ENCODE data around the gene SPAG9. TPM values are rescaled to one million over a fixed set of nuclear protein-coding genes. Genes with fewer than 3 reads are reported as not detected.
A peak's percentile ranks its signal among the peaks of the same experiment; 100 is the strongest.

SPAG9 gene
- total and polyA plus RNA-seq, 2 of the 8 experiments (the other 6 are each of a cell fraction or from before 2014, with no cell fraction given): 9.8 to 63.8 TPM

- TF ChIP-seq JUND (IDR thresholded peaks at IDR 0.05; ENCODE audit: low read length): peak; percentile 100
- no peak for TF ChIP-seq SIRT6 (IDR thresholded peaks at IDR 0.05; ENCODE audit: low read length)
- no peak for TF ChIP-seq RNF2 (IDR thresholded peaks at IDR 0.05; ENCODE audit: borderline replicate concordance, low read depth, low read length, missing control alignments, poor library complexity, severe bottlenecking)
- peak; percentile 59; the same call in 1 of the 2 replicates for TF ChIP-seq MAX (IDR thresholded peaks at IDR 0.05)
- TF ChIP-seq ASH2L (IDR thresholded peaks at IDR 0.05; ENCODE audit: low read length): peak; percentile 28
- no peak for TF ChIP-seq GABPA (IDR thresholded peaks at IDR 0.05; ENCODE audit: borderline replicate concordance, insufficient read depth, low read length)
- no peak for TF ChIP-seq CTBP2 (IDR thresholded peaks at IDR 0.05; ENCODE audit: borderline replicate concordance, insufficient read depth, insufficient read length, low read length)
- TF ChIP-seq TAF1 (IDR thresholded peaks at IDR 0.05; ENCODE audit: low read depth, low read length): peak; percentile 73
- TF ChIP-seq RFX5 (IDR thresholded peaks at IDR 0.05; ENCODE audit: borderline replicate concordance, low read depth, low read length): 0 out of 2 replicates have a peak, but pooled peaks have one; percentile 33
- peak; percentile 96 for TF ChIP-seq JUN (IDR thresholded peaks at IDR 0.05; ENCODE audit: low read depth, low read length)
- TF ChIP-seq POU5F1 (IDR thresholded peaks at IDR 0.05; ENCODE audit: low read depth, low read length): peak; percentile 53; the same call in 1 of the 2 replicates
- peak; percentile 52; the same call in 1 of the 2 replicates for TF ChIP-seq CEBPB (IDR thresholded peaks at IDR 0.05; ENCODE audit: low read depth, low read length)
- TF ChIP-seq TEAD4 (IDR thresholded peaks at IDR 0.05; ENCODE audit: low read depth, low read length): peak; percentile 38; the same call in 1 of the 2 replicates
- no peak for TF ChIP-seq SP2 (IDR thresholded peaks at IDR 0.05; ENCODE audit: low read length)
Measured at GRCh38 chr17:51046514-51047384, 73.9 kb downstream of the SPAG9 start (continued).

Data from H1 (cell line).